Measurements from ENCODE around the gene CPEB3.

CPEB3 gene

GRCh38 chr10:92024700-92025099 lies 266.2 kb downstream of the CPEB3 start:
- no peak for DNase-seq

- no peak for DNase-seq
Observed at GRCh38 chr10:92014620-92015019, 276.3 kb downstream of the CPEB3 start.

DNA sequence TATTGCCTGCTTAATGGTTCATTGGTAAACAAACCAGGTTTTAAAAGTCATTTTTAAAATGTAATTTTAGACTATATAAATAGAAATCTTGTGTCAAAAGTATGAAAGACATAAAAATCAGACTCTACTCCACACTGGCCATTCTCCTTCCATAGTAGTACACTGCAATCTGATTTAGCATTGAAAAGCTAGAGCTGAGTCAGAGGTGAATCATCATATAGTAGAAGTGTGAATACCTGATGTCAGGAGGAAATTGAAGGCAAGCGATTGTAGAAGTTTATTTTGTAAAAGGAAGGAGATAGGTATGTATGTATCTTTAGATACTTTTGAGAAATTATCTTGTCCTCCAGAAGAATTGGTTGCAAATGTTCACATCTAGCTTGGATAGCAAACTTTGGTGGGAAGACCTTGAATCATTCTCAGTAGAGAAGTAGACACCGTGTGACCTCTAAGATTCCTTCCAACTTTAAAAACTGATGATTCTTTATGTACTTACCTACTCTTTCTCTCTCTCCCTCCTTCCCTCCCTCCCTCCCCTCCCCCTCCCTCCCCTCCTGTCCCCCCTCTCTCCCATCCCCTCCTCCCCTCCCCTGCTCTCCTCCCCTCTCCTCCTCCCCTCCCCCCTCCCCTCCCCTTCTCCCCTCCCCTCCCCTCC lies 279.2 kb downstream of the CPEB3 start:
- DNase-seq, result no peak

DNA sequence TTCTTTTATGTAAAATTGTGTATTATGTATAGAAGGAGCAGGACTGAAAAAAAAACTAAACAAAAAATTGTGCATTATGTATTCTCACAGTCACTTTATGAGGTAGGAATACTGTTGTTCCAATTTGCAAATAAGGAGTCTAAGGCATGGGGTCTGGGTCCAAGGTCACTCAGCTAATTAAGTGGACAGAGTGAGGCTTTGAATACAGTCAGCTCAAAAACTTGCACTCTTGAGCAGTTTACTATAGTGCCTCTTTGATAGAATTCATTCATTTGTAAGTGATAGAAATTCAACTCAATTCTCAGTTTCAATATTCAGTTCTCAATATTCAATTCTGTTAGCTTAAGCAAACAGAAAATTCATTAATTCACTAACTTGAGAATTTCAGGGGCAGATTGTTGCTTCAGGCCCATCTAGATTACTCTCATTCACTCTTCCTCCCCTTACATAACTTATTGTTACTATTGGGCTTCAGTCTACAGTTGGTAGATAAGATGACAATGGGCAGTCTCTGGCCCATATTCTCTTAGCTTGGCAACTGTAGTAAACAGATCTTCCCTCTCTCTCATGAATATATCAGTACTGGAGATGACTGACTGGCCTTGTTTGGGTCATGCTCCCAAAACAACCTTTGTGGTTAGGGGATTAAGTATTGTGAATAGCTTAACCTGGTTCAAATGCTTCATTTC lies 280.7 kb downstream of the CPEB3 start:
- DNase-seq, result no peak

GRCh38 chr10:92009445-92009844 lies 281.4 kb downstream of the CPEB3 start:
- DNase-seq, result no peak

- DNase-seq, result no peak
Observed at GRCh38 chr10:92005978-92006377, 284.9 kb downstream of the CPEB3 start.

DNA sequence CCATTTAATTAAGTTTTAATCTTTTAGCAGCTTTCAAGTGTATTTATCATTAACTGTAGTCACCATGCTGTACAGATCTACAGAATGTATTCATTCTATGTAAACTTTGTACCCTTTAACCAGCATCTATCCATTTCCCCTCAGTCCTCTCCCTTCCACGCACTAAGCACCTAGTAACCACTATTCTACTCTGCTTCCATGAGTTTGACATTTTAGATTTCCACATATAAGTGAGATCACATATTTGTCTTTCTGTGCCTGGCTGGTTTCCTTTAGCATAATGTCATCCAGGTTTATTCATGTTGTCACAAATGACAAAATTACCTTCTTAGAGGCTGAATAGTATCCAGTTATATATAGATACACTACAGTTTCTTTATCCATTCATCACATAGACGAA lies 287.6 kb downstream of the CPEB3 start:
- DNase-seq, result no peak

- no peak for DNase-seq
Observed at GRCh38 chr10:92001995-92002394, 288.9 kb downstream of the CPEB3 start.

DNA sequence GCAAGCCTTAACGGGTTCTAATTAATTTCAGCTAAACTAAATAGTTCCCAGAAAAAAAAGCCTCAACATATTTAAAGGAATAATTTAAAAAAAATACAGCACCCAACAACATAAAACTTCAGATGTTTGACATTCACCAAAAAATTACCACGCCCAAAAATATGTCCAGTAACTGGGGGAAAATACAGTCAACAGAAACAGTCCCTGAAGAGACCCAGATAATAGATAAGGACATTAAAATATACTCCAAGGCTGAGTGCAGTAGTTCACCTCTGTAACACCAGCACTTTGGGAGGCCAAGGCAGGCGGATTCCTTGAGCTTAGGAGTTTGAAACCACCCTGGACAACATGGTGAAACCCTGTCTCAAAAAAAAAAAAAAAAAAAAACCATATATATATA lies 289.3 kb downstream of the CPEB3 start:
- no peak for DNase-seq

All from right forelimb (tissue), 1 donor.